GM12874 (cell line): ENCODE measurements around the gene MLLT10.

Experiments
- TF ChIP-seq, protein P1 (sequence below): IDR thresholded peaks from 2 replicates; pipeline ENCODE4 v1.5.1; 2011; ENCODE audit warnings: low read depth, mild to moderate bottlenecking, control low read depth, low read length, moderate library complexity; ENCODE audit not compliant: insufficient read depth

MLLT10 gene

GRCh38 chr10:21524526-21525366, 9.3 kb upstream of the MLLT10 start:
- TF ChIP-seq, protein P1, sequence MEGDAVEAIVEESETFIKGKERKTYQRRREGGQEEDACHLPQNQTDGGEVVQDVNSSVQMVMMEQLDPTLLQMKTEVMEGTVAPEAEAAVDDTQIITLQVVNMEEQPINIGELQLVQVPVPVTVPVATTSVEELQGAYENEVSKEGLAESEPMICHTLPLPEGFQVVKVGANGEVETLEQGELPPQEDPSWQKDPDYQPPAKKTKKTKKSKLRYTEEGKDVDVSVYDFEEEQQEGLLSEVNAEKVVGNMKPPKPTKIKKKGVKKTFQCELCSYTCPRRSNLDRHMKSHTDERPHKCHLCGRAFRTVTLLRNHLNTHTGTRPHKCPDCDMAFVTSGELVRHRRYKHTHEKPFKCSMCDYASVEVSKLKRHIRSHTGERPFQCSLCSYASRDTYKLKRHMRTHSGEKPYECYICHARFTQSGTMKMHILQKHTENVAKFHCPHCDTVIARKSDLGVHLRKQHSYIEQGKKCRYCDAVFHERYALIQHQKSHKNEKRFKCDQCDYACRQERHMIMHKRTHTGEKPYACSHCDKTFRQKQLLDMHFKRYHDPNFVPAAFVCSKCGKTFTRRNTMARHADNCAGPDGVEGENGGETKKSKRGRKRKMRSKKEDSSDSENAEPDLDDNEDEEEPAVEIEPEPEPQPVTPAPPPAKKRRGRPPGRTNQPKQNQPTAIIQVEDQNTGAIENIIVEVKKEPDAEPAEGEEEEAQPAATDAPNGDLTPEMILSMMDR: no peak

DNA sequence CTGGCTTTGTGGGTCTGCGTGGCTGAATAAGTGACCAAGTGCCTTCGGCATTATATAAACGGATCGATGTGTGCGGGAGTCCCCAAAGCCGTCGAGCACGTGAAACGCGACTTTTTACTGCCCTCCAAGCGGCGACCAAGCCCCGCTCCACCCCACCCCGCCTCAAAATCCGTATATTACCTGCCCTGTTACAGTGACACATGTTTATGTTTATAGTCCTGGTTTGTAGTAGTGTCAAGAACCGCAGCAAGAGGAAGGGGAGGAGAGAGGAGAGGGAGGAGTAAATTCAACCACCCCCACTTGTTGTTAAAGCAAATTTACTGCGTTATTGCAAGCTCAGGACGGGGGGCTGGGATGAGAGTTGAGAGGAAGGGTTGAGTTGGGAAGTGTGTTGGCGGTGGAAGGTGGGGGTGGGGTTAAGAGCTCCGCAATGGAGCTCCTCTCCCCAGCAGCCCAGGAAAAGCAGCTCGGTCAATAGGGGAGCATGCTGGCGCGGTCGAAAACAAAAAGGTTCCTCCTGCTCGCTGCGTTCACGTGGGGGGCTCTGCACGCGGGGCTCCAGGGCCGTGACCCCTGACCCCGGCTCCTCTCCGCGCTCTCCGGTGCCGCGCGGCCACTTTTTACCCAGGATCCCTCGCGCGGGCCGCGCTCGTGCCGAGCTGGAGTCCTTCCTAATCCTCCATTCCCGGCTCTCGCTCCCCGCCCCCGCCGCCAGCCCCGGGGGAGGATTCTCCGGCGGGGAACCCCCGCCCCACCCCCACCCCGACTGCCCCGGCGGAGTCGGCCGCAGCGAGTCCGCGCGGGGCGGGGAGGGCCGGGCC, 8.5 kb upstream of the MLLT10 start, which contains the start of gene SKIDA1:
TSS of gene SKIDA1 (minus strand) at position 316 of the 821 bp plus-strand sequence. CDS start 7,860 bp downstream, outside the sequence.
- TF ChIP-seq, protein P1: no peak

DNA sequence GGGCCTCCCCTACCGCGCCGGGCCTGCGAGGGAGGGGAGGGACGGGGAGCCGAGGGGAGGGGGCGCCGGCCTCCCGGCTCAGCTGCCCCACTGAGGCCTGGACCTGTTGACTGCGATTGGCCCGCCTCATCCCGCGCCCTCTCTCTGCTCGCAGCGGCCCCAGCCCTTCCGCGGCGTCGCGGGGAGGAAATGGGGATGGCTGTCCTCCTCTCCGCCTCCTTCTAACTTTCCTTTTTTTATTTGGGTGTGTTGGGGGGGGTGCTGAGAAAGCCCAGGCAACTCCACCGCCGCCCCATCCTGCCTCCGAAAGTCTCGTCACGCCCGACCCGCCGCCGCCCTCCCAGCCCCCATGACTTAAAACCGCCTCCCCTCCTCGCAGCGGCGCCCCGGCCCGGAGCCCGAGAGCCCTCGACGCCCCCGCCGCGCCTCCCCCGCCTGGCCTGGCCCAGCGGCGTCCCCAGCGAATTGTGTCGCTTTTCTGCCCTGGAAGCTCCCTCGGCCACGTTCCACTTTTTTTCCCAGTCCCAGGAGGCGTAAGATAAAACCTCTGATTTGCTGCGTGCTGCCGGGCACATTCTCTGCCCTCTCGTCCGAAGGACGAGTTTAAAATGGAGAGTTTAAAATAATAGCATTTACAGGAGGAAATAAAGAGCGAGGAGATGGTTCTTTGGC, 7.7 kb upstream of the MLLT10 start:
- TF ChIP-seq, protein P1: no peak

- TF ChIP-seq, protein P1: no peak
Observed at GRCh38 chr10:21526860-21527597, 7.0 kb upstream of the MLLT10 start.

DNA sequence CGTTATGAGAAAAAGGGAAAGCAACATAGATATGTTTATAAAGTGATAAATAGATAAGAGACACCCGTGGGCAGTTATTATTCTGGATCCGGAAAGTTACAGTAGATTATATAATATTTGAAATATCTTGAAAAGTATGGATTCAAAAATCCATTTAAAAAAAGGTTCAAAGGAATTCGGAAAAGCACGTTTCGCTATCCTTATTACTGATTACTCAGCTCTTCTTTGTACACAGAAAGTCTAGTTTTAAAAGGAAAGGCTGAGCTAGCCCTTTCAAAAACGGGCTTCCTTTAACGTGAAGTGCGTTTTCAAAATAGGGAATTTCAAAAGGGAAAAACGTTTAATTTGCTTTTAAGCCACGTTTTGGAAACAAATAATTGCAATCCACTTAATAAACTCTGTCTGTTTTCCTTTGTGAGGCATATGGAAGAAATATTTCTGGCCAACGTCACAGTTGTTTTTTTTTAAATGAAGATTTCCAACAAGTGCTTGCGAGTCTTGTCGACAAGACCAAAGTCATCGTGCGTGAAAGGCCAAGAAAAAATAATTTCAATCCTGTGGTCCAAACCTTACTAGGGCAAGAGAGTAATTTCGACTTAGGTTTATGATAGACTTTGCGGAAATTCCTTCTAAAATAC, 6.3 kb upstream of the MLLT10 start:
- TF ChIP-seq, protein P1: no peak

- TF ChIP-seq, protein P1: no peak
Observed at GRCh38 chr10:21528236-21529031, 5.6 kb upstream of the MLLT10 start.
